Measurements from ENCODE around the gene ZNF57. TPM values are rescaled to one million over a fixed set of nuclear protein-coding genes. Genes with fewer than 3 reads are reported as not detected.

The ZNF57 gene
- total and polyA plus RNA-seq, 2 of the 13 experiments (the other 11 are each of a cell fraction or from before 2014, with no cell fraction given), result 6.6 to 17.5 TPM

GRCh38 chr19:2962018-2962670, 61.4 kb downstream of the ZNF57 start (continued):
- TF ChIP-seq ZNF142 (CRISPR knock-in tag; IDR thresholded peaks at IDR 0.05) (no peak), TFDP2 (CRISPR knock-in tag; IDR thresholded peaks at IDR 0.05) (no peak), ZNF460 (CRISPR knock-in tag; IDR thresholded peaks at IDR 0.05; ENCODE audit: borderline replicate concordance) (0 out of 2 replicates have a peak, but pooled peaks have one; percentile 1), ZNF224 (CRISPR knock-in tag; IDR thresholded peaks at IDR 0.05) (no peak), RELA (CRISPR knock-in tag; IDR thresholded peaks at IDR 0.05) (no peak), RNF219 (CRISPR knock-in tag; IDR thresholded peaks at IDR 0.05) (no peak), TFDP1 (CRISPR knock-in tag; IDR thresholded peaks at IDR 0.05; ENCODE audit: borderline replicate concordance) (no peak), ZHX2 (IDR thresholded peaks at IDR 0.05; ENCODE audit: low read depth) (no peak), ZHX2 (CRISPR knock-in tag; IDR thresholded peaks at IDR 0.05; ENCODE audit: borderline replicate concordance) (no peak), STAT5B (CRISPR knock-in tag; IDR thresholded peaks at IDR 0.05) (no peak)
